OCI-LY1 (cell line): ENCODE measurements around the gene EPC2.

Source experiments
- CTCF ChIP-seq: fragments of 200-600 bp; sonication (generic), shearing (Covaris generic); IDR thresholded peaks from 2 replicates; pipeline ENCODE4 v1.5.1; 2017; ENCODE audit warnings: mild to moderate bottlenecking, antibody characterized with exemption, low read length, moderate library complexity, mixed read lengths
- EZH2 ChIP-seq: fragments of 200-600 bp; sonication (generic), shearing (Covaris generic); IDR thresholded peaks from 2 replicates; pipeline ENCODE4 v1.8.0; 2017; ENCODE audit warnings: borderline replicate concordance, mixed run types, mild to moderate bottlenecking, antibody characterized with exemption, low read length, moderate library complexity, mixed read lengths

- no peak for TF ChIP-seq CTCF
- no peak for TF ChIP-seq EZH2
Measured at GRCh38 chr2:148701039-148701438, 56.5 kb downstream of the EPC2 start.
